Activated CD4-positive, alpha-beta T cell treated with anti-CD3 and anti-CD28 coated beads, Interleukin-2, amount 50 U/mL, for 48 hours (primary cell): ENCODE results near the gene ELL2.
A peak's percentile ranks its signal among the peaks of the same experiment; 100 is the strongest.
"Not testable (repeated sequence)": the region's sequence is repeated elsewhere in the genome, so short reads cannot be mapped to it uniquely, and the experiment has no call there.

Experiments used
- DNase-seq, 2 experiments: peaks; one replicate each; pipeline ENCODE4 v3.0.0-alpha.2; 2020

ELL2 gene

GRCh38 chr5:95856501-95856981 is 105.1 kb downstream of the ELL2 start:
- DNase-seq, result no peak

DNA sequence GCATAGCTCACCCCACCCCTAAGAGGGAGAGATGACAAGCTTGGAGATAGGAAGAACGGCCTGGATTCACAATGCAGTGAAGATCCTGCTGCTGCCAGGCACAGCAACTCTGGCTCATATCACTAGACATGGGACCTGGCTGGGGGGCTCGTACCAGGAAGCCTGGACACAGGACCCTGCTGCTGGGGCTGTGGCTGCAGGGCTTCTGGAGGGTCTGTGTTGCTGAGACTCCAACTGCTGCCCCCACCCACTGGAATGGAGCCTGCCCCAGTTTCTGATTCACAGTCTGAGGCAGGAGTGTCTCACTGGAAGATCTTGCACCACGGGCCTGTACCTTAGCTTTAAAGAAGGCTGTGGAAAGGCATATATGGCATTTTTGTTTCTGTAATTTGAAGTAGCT is 108.2 kb downstream of the ELL2 start:
- no peak for DNase-seq

DNA sequence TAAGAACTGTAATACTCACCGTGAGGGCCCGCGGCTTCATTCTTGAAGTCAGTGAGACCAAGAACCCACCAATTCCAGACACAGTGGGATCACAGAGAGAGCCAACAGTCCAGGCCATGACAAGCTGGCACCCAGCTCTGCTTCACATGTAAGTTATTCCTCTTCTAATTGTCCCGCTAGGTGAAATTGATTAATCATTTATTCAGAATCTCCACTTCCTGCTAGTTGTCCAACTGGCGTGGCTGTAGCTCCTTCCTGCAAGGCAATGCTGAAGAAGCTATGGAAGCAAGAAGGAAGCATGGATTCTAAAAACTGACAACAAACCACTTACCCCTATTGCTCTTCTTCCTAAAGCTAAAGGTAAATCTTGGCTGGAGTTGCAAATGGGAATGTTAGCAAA is 109.1 kb downstream of the ELL2 start:
- DNase-seq, result no peak

DNA sequence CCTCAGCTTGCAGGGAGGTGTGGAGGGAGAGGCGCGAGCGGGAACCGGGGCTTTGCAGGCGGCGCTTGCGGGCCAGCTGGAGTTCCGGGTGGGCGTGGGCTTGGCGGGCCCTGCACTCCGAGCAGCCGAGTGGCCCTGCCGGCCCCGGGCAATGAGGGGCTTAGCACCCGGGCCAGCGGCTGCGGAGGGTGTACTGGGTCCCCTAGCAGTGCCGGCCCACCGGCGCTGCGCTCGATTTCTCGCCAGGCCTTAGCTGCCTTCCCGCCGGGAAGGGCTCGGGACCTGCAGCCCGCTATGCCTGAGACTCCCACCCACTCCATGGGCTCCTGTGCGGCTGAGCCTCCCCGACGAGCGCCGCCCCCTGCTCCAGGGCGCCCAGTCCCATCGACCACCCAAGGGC is 110.5 kb downstream of the ELL2 start:
- DNase-seq, result not testable (repeated sequence)

DNA sequence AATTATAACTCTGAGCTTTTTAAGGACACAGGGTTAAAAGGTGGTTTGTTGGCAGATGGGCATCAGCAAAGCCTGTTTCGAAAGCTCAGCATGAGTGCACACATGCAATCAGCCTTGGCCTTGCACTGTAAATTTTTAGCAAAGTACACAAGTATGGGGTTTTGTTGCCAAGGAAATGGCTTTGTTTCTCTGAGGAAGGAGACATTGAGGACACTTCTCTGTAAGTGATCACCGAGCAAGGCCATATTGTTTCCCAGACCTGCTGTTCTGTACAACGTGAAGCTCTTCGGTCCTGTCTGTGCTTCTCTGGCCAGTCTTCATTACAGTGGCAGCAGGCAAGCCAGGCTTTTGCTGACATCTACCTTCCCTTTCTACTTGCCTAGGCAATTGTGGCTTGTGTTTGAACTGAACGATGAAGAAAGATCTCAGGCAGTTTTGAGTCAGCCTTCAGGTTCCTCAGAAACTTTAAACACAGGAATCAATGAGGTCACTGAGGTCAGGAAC is 111.2 kb downstream of the ELL2 start:
- no peak for DNase-seq

GRCh38 chr5:95848701-95849100 is 113.0 kb downstream of the ELL2 start:
- DNase-seq, result no peak

DNA sequence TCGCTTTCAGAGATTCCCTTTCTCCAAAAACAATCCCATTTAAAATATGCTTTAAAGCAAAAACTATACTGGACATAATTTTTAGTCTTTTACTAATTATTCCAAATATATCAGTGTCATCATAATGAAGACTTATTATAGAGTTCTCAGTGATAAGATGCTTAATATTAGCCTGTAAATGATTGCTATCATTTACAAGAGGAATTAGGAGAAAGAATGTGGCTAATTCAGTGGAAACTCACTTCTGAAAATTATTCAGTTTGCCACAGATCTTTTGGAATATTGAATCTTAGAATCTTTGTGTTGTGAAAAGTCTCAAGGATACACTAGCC is 114.4 kb downstream of the ELL2 start:
- DNase-seq, result no peak

GRCh38 chr5:95846554-95847260 is 114.9 kb downstream of the ELL2 start:
- DNase-seq, result peak; percentile 60 to 72

GRCh38 chr5:95845391-95845790 is 116.3 kb downstream of the ELL2 start:
- DNase-seq, result no peak

GRCh38 chr5:95843733-95844223 is 117.9 kb downstream of the ELL2 start:
- no peak for DNase-seq

GRCh38 chr5:95842854-95843544 is 118.7 kb downstream of the ELL2 start:
- peak; percentile 65 to 74 for DNase-seq

- DNase-seq, result no peak
These were observed 119.5 kb downstream of the ELL2 start for GRCh38 chr5:95841914-95842812.

DNA sequence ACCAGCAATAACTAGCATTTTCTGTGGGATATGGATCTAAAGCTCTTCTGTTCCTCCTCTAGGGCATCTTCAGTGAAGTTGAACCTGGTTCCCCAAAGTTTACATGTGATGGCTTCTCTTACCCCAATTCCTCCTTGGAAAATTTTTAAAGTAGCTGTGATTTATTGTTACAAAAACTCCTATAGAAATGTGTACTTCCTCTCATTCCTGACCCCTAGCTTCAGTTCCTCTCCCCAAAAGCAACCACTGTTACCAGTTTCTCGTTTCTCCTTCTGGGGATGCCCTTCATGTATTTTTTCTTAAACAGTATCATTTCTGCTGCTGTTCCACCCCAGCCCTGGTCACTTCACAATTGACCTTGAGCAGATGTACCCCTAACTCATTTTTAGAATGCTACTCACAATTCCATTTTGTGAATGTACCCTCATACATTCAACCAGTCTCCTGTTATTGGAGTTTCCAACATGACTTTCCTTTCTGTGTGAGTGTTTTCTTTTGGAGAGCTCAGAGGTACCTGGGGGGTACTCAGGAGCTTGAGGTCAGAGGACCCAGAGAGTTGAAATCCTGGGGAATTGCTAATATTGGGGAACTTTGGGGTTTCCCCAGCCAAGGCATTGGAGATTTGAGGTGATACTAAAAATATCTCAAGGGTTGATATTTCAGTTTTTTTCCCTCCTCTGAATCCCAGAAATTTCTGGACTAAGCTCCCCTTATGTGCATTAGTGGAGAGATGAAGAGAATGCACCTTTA is 120.5 kb downstream of the ELL2 start:
- no peak for DNase-seq

GRCh38 chr5:95839658-95840057 is 122.0 kb downstream of the ELL2 start:
- DNase-seq, result no peak

- DNase-seq, result no peak
These were observed 123.1 kb downstream of the ELL2 start for GRCh38 chr5:95838556-95838955.

DNA sequence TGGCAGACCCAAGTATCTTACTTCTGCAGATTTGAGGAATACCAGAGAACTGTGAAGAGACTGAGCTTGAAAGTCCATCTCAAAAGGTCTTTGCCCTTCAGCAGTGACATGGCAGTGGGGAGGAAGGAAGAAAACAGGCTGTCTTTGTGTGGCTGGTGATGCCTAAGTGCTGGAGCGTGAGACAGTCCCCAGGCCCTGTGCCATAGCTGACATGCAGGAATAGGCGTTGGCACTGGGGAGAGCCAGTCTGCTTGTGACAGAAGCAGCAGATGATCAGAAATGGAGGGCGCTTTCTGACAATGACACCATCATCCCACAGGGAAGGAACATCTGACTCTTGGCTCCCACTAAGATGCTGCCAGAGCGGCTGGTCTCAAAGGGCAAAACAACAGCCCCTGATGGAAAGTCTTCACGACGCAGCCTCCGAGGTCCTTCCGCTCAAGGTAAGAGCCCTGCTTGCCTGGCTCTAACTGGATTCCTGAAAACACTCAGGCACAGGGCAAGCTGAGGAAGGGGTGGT is 123.6 kb downstream of the ELL2 start:
- DNase-seq, result no peak

DNA sequence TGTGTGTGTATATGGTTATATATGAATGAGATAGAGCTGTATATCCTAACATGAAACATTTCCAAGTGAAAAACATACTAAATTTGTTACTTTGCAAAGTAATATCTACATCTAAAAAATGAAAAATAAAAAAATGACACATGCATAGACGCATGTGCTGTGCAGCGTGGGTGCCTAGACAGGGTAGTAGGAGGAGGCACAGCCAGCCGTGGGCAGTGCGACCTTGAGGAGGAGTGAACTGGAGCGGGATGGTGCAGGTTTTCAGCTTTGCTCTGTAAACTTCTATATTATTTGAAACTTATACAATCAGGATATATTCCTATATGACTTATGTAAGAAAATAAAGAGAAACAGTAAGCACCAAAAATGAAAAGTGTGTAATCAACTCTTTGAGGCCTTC is 124.2 kb downstream of the ELL2 start:
- no peak for DNase-seq

DNA sequence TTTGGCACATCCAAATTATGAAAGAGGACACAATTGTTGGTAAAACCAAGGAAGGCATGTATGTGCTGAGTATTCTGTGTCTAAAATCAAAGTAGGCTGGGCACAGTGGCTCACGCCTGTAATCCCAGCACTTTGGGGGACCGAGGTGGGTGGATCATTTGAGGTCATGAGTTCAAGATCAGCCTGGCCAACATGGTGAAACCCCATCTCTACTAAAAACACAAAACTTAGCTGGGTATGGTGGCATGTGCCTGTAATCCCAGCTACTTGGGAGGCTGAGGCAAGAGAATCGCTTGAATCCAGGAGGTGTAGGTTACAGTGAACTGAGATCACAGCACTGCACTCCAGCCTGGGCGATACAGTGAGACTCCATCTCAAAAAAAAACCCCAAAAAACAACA is 124.7 kb downstream of the ELL2 start:
- not testable (repeated sequence) for DNase-seq

- no peak for DNase-seq
These were observed 125.1 kb downstream of the ELL2 start for GRCh38 chr5:95836544-95836943.

DNA sequence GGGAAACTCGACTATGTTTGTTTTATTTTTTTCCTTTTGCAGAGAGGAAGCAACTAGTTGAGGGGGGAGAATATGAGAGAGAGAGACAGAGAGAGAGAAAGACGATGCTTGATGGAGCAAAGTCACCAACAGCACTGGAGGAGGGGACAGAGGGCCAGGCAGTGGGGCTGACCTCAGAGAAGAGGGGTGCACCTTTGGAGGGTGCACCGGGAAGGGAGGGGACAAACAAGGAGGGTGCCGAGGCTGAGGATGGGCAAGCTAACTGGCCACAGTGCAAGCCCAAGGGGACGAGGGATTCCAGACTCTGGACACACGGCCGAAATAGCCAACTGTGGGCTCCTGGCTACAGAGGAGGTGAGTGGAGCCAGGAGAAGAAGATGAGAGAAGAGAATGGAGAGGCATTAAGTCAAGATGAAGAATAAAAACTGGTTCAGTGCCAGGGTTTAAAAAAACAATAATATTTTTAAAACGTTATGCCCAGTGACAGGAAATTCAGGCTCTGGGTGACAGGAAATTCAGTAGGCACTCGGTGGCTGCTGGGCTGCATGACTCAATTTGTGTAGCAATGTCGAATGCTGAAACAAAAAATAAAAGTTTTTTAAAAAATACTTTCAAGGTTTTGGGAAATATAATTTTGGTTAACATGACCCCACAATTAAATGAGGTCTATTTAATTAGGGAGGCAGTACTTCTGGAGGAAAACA is 125.8 kb downstream of the ELL2 start:
- no peak for DNase-seq
